IPS-20b (cell line): ENCODE results near the gene HDGFL3.

Experiments used
- H3K27ac ChIP-seq: one replicate; pipeline ENCODE4 v1.5.1; 2013; ENCODE audit warnings: low read length
- H3K27me3 ChIP-seq: 2 replicates; pipeline ENCODE4 v1.6.1; 2013; ENCODE audit warnings: mild to moderate bottlenecking, low read length, inconsistent platforms; ENCODE audit not compliant: insufficient read depth
- H3K36me3 ChIP-seq: 2 replicates; pipeline ENCODE4 v1.6.1; 2013; ENCODE audit warnings: low read depth, mild to moderate bottlenecking, inconsistent platforms, low read length, moderate library complexity; ENCODE audit not compliant: insufficient read depth
- H3K4me1 ChIP-seq: 2 replicates; pipeline ENCODE4 v1.6.1; 2013; ENCODE audit warnings: mild to moderate bottlenecking, control low read depth, inconsistent platforms, low read length, moderate library complexity; ENCODE audit not compliant: insufficient read depth
- H3K4me3 ChIP-seq: 2 replicates; pipeline ENCODE4 v1.5.1; 2013; ENCODE audit warnings: mild to moderate bottlenecking, low read length, inconsistent platforms
- H3K9ac ChIP-seq: 2 replicates; pipeline ENCODE4 v1.6.1; 2013; ENCODE audit warnings: low read depth, mild to moderate bottlenecking, inconsistent platforms, low read length, moderate library complexity
- H3K9me3 ChIP-seq: 2 replicates; pipeline ENCODE4 v1.6.1; 2013; ENCODE audit warnings: mild to moderate bottlenecking, low read depth, low read length, inconsistent platforms; ENCODE audit not compliant: insufficient read depth

HDGFL3 gene

GRCh38 chr15:83119968-83120581 lies 87.5 kb downstream of the HDGFL3 start:
- Histone ChIP-seq H3K9me3 (no peaks in the 10 kb centered on the region), H3K27ac (no peak overlapping the region), H3K4me1 (no peaks in the 10 kb centered on the region), H3K9ac (no peak overlapping the region), H3K4me3 (no peak overlapping the region), H3K27me3 (no peaks in the 10 kb centered on the region), H3K36me3 (no peaks in the 10 kb centered on the region)

GRCh38 chr15:83118968-83119367 lies 88.7 kb downstream of the HDGFL3 start:
- Histone ChIP-seq H3K4me1 (no peaks in the 10 kb centered on the region), H3K27me3 (no peaks in the 10 kb centered on the region), H3K4me3 (no peak overlapping the region), H3K27ac (no peak overlapping the region), H3K9me3 (no peaks in the 10 kb centered on the region), H3K9ac (no peak overlapping the region), H3K36me3 (no peaks in the 10 kb centered on the region)

GRCh38 chr15:83118291-83118827 lies 89.3 kb downstream of the HDGFL3 start:
- Histone ChIP-seq H3K36me3 (no peaks in the 10 kb centered on the region), H3K4me3 (no peak overlapping the region), H3K27ac (no peak overlapping the region), H3K4me1 (no peaks in the 10 kb centered on the region), H3K9ac (no peak overlapping the region), H3K27me3 (no peaks in the 10 kb centered on the region), H3K9me3 (no peaks in the 10 kb centered on the region)

- Histone ChIP-seq H3K9ac (no peak overlapping the region), H3K9me3 (no peaks in the 10 kb centered on the region; the same call in 1 of the 2 replicates), H3K4me1 (no peaks in the 10 kb centered on the region), H3K27ac (no peak overlapping the region), H3K4me3 (no peak overlapping the region), H3K36me3 (no peaks in the 10 kb centered on the region), H3K27me3 (no peaks in the 10 kb centered on the region)
Measured at GRCh38 chr15:83115831-83116565, 91.6 kb downstream of the HDGFL3 start.

- H3K4me3 ChIP-seq, result no peak overlapping the region
- peaks cover 1% of the 10 kb centered on the region for H3K27me3 ChIP-seq
- no peak overlapping the region for H3K9ac ChIP-seq
- H3K27ac ChIP-seq, result no peak overlapping the region
- H3K4me1 ChIP-seq, result no peaks in the 10 kb centered on the region
- H3K36me3 ChIP-seq, result no peaks in the 10 kb centered on the region
- no peaks in the 10 kb centered on the region; the same call in 1 of the 2 replicates for H3K9me3 ChIP-seq
Measured at GRCh38 chr15:83115410-83115809, 92.2 kb downstream of the HDGFL3 start.

- peaks cover 7% of the 10 kb centered on the region for H3K27me3 ChIP-seq
- no peak overlapping the region for H3K9ac ChIP-seq
- H3K36me3 ChIP-seq, result no peaks in the 10 kb centered on the region
- H3K4me3 ChIP-seq, result no peak overlapping the region
- no peaks in the 10 kb centered on the region for H3K4me1 ChIP-seq
- H3K27ac ChIP-seq, result no peak overlapping the region
- no peaks in the 10 kb centered on the region; the same call in 1 of the 2 replicates for H3K9me3 ChIP-seq
Measured at GRCh38 chr15:83114856-83115255, 92.8 kb downstream of the HDGFL3 start.

GRCh38 chr15:83113881-83114674 lies 93.5 kb downstream of the HDGFL3 start:
- Histone ChIP-seq H3K9ac (no peak overlapping the region), H3K27me3 (peaks cover 15% of the 10 kb centered on the region), H3K36me3 (no peaks in the 10 kb centered on the region), H3K27ac (no peak overlapping the region), H3K4me3 (no peak overlapping the region), H3K4me1 (no peaks in the 10 kb centered on the region), H3K9me3 (no peaks in the 10 kb centered on the region; the same call in 1 of the 2 replicates)

GRCh38 chr15:83112956-83113299 lies 94.7 kb downstream of the HDGFL3 start:
- Histone ChIP-seq H3K27me3 (peaks cover 26% of the 10 kb centered on the region), H3K27ac (no peak overlapping the region), H3K4me1 (no peaks in the 10 kb centered on the region; the same call in 1 of the 2 replicates), H3K9ac (no peak overlapping the region), H3K9me3 (no peaks in the 10 kb centered on the region; the same call in 1 of the 2 replicates), H3K4me3 (no peak overlapping the region), H3K36me3 (no peaks in the 10 kb centered on the region)

- Histone ChIP-seq H3K27me3 (peaks cover 31% of the 10 kb centered on the region), H3K9me3 (no peaks in the 10 kb centered on the region; the same call in 1 of the 2 replicates), H3K4me1 (no peaks in the 10 kb centered on the region; the same call in 1 of the 2 replicates), H3K9ac (no peak overlapping the region), H3K27ac (no peak overlapping the region), H3K4me3 (no peak overlapping the region), H3K36me3 (no peaks in the 10 kb centered on the region)
Measured at GRCh38 chr15:83112233-83112955, 95.2 kb downstream of the HDGFL3 start.

GRCh38 chr15:83111149-83111548 lies 96.5 kb downstream of the HDGFL3 start:
- Histone ChIP-seq H3K36me3 (no peaks in the 10 kb centered on the region), H3K9me3 (no peaks in the 10 kb centered on the region; the same call in 1 of the 2 replicates), H3K27ac (no peak overlapping the region), H3K4me3 (no peak overlapping the region), H3K4me1 (peaks cover 3% of the 10 kb centered on the region; the same call in 1 of the 2 replicates), H3K9ac (no peak overlapping the region), H3K27me3 (peaks cover 42% of the 10 kb centered on the region)

GRCh38 chr15:83110381-83110780 lies 97.2 kb downstream of the HDGFL3 start:
- peaks cover 3% of the 10 kb centered on the region; the same call in 1 of the 2 replicates for H3K4me1 ChIP-seq
- H3K9me3 ChIP-seq, result no peaks in the 10 kb centered on the region; the same call in 1 of the 2 replicates
- no peak overlapping the region for H3K4me3 ChIP-seq
- H3K36me3 ChIP-seq, result no peaks in the 10 kb centered on the region
- no peak overlapping the region for H3K27ac ChIP-seq
- H3K27me3 ChIP-seq, result peaks cover 48% of the 10 kb centered on the region
- H3K9ac ChIP-seq, result no peak overlapping the region
